A204.1 (cell line): ENCODE data around the gene NAT14.

Experiments
- FAIRE-seq: peaks from 2 replicates; lab custom pipeline; 2012; peaks lifted over from hg19 to GRCh38; lab: Jason Lieb, UNC

Gene NAT14

DNA sequence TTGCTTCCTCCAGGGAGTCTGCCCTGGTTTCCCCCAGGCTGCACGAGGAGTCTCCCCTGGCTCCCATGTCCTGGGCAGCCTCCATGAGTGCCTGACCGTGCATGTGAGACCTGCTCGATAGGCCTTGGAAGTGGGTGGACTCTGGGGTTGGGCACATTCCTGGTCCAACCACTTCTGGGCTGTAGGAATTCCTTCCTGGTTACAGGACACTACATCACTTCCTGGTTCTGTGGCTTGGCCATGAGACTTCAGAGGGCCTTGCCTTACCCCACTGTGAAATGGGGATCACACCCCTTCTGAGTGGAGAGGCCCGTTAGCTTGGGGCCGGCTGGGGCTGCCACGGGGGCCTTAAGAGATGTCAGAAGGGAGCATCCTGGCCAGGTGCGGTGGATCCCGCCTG lies 12.5 kb upstream of the NAT14 start:
- no peak for FAIRE-seq

DNA sequence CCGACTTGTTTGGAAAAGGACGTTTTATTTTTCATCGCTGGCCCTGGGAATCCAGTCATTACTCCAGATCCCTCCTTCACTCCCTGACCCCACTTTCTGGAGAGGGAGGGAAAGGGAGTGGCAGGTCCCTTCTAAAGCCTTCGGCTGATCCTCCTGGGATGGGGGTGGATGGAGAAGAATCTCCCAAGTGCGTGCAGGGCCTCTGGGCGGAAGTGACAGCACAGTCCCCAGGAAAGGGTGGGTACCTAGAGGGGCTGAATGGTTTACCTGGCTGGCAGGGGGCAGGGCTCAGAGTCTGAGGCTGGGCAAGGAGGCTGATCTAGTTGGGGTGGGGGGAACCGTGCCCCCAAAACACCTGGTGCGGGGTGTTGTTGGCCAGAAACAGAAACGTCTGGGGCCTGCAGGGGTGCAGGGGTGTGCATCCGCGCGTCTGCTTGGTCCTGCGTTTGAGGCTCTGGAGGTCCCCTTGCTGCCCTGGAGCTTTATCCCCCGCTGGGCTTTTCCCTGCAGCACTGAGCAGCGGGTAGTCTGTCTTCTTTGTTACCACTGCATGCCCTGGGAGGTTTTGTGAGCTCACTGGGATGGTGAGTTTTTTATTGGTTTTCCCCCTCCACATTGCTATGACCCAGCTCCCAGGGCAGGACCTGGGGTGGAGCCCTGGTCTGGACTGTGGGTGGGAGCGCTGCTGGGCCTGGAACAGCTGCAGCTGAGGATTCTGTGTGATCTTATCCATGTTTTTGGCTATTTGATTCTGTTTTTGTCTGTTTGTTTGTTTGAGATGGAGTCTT lies 11.6 kb upstream of the NAT14 start:
- no peak for FAIRE-seq

DNA sequence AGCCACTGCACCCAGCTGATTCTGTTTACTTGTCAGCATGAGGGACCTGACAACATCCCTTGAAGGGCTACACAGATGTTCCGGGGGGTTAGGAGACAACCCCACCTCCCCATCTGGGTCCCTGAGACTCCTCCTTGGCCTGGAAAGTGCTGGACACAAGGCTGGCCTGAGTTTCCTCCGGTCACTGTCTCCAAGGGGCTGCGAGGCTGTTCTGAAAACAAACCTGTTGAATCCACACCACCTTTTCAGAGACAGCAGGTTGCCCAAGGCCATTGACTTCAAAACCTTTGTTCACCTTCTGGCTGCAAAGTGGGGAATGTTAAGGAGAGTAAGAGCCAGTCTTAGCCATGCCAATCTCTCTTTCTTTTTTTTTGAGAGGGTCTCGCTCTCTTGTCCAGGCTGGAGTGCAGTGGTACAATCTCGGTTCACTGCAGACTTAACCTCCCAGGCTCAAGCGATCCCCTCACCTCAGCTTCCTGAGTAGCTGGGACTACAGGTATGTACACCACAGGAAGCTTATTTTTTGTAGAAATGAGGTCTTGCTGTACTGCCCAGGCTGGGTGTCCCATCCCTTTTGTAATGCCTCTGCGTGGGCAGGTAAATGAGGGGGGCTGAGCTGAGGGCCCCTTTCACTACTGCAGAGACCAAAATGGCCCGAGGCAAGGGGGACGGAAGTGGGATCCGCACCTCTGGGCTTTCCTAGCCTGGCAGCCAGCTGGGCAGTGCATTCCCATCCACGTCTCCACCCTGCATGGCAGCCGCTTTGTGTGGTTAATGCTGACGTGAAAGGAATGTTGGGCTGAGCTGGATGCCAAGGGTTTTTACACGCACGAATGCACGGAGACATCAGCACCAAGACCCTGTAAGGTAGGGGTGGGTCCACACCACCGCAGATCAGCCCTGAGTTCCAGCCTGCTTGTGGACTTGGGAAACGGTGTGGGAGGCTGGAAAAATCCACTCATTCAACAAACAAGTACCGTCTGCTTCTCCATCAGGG lies 10.4 kb upstream of the NAT14 start:
- no peak for FAIRE-seq

- FAIRE-seq: no peak
Measured at GRCh38 chr19:55476100-55476775, 8.8 kb upstream of the NAT14 start, which contains the start of gene ZNF628. Gene ZNF628, plus strand, starts transcription at chr19:55476617. Its CDS starts 3,294 bp downstream, at chr19:55479911.

GRCh38 chr19:55477905-55478304 lies 7.1 kb upstream of the NAT14 start:
- FAIRE-seq: no peak

- no peak for FAIRE-seq
Measured at GRCh38 chr19:55478364-55478763, 6.6 kb upstream of the NAT14 start.

GRCh38 chr19:55479045-55479444 lies 5.9 kb upstream of the NAT14 start:
- FAIRE-seq: no peak

DNA sequence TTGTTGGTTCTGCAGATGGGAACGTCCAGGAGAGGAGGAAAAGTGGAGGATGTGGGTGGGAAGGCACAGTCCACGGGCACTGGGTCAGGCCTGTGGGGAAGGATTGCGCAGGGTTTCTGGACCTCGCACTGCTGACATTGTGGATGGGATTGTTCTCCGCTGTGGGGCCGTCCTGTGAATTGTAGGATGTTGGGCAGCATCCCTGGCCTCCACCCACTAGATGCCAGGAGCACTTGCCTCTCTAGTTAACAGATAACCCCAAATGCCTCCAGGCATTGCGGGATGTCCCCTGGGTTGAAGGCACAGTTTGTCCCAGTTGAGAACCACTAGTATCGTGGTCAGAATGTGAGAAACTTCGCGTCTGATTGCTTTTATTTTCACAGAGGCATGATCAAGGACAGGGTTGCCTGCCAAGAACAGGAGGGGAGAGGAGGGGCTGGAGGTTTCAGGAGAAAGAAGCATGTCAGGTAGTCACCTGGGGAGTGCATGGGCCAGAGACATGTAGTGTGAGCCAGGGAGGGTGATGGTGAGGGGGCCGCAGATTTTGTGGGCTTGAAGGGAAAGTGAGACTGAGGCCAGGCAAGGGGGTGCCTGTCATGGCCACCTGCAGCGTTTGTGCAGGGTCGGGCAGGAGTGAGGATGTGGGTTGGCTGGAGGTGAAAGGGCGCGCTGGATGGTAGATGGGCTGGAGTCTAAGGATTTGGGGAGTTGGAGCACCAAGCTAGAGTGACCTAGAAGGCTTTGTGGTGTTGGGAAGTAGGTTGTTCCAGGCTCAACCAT lies 5.3 kb upstream of the NAT14 start:
- no peak for FAIRE-seq

GRCh38 chr19:55481148-55481793 lies 3.7 kb upstream of the NAT14 start:
- FAIRE-seq: no peak

- FAIRE-seq: no peak
Measured at GRCh38 chr19:55481794-55482155, 3.2 kb upstream of the NAT14 start.

- no peak for FAIRE-seq
Measured at GRCh38 chr19:55482156-55482961, 2.6 kb upstream of the NAT14 start.

DNA sequence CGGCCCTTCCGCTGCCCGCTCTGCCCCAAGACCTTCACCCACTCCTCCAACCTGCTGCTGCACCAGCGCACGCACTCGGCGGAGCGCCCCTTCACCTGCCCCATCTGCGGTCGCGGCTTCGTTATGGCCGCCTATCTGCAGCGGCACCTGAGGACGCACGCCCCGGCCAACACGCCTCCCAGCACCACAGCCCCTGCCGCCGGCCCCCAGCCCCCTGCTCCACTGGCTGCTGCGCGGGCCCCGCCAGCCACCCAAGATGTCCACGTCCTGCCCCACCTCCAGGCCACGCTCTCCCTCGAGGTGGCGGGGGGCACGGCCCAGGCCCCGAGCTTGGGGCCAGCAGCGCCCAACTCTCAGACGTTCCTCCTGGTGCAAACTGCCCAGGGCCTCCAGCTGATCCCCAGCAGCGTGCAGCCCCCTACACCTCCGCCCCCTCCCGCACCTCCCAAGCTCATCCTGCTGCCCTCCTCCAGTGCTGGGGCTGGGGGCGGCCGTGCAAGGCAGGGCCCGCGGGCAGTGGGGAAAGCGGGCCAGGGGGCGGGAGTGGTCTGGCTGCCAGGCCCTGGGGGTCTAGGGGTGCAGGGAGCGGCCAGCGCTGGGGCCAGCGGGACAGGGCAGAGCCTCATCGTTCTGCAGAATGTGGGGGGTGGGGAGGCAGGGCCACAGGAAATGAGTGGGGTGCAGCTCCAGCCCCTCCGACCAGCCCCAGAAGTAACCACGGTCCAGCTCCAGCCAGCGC lies 1.9 kb upstream of the NAT14 start:
- no peak for FAIRE-seq

GRCh38 chr19:55483706-55484592 lies 1.0 kb upstream of the NAT14 start:
- FAIRE-seq: no peak

DNA sequence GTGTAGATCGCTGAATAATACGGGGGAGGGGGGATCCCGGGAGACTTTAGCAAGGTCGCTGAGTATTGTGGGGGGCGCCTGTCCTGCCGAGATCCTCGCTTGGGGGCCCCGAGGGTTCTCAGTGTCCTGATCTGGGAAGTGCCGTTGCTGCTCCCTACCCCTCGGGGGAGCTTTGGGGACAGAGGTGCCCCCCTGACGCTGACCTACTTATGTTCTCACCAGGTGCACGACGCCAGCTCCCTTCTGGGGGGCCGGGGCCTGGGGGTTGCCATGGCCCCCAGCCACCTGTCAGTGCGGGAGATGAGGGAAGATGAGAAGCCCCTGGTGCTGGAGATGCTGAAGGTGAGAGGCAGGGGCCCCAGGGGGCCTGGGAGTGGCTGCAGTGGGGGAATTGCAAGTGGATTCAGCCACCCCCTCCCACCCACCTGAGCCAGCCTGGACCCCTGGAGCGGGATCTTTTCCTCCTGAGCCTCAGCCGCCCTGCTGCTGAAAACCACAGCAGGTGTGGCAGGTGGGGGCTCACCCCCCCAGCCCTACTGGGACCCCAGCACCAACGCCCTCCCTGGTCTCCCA lies 537 bp downstream of the NAT14 start:
- no peak for FAIRE-seq

- no peak for FAIRE-seq
Measured at GRCh38 chr19:55486043-55486970, 1.3 kb downstream of the NAT14 start.

GRCh38 chr19:55486971-55487923 lies 2.3 kb downstream of the NAT14 start:
- FAIRE-seq: no peak
